Neural progenitor cell (in vitro differentiated cells): ENCODE results near the gene PDZD4. TPM values are rescaled to one million over a fixed set of nuclear protein-coding genes. Genes with fewer than 3 reads are reported as not detected.

ENCODE experiments used
- DNase-seq: peaks from one replicate; pipeline ENCODE4 v3.0.0-alpha.2; 2016; ENCODE audit warnings: low spot score
- H2AFZ ChIP-seq: fragments of 200-600 bp; sonication (generic); replicated peaks from 2 replicates; pipeline ENCODE4 v1.6.1; 2016; ENCODE audit warnings: antibody characterized with exemption
- H3F3A ChIP-seq: fragments of 200-600 bp; sonication (generic); 2 replicates; pipeline ENCODE4 v1.6.1; 2016; ENCODE audit warnings: antibody characterized with exemption, low read depth
- H3K27ac ChIP-seq: fragments of 200-600 bp; sonication (generic); 2 replicates; pipeline ENCODE4 v1.5.1; 2016; ENCODE audit warnings: mild to moderate bottlenecking
- H3K27me3 ChIP-seq: fragments of 200-600 bp; sonication (generic); 2 replicates; pipeline ENCODE4 v1.6.1; 2016; ENCODE audit warnings: mild to moderate bottlenecking, moderate library complexity
- H3K36me3 ChIP-seq: fragments of 200-600 bp; sonication (generic); 2 replicates; pipeline ENCODE4 v1.5.1; 2016
- H3K4me1 ChIP-seq: fragments of 200-600 bp; sonication (generic); 2 replicates; pipeline ENCODE4 v1.6.1; 2016; ENCODE audit warnings: mixed run types
- H3K4me2 ChIP-seq: fragments of 200-600 bp; sonication (generic); 2 replicates; pipeline ENCODE4 v1.6.1; 2016
- H3K4me3 ChIP-seq: fragments of 200-600 bp; sonication (generic); 2 replicates; pipeline ENCODE4 v1.5.1; 2016
- H3K79me2 ChIP-seq: fragments of 200-600 bp; sonication (generic); 2 replicates; pipeline ENCODE4 v1.6.1; 2016; ENCODE audit warnings: low read depth
- H3K9ac ChIP-seq: fragments of 200-600 bp; sonication (generic); 2 replicates; pipeline ENCODE4 v1.6.1; 2016
- H3K9me3 ChIP-seq: fragments of 200-600 bp; sonication (generic); 2 replicates; pipeline ENCODE4 v1.5.1; 2016; ENCODE audit warnings: low read depth
- H4K20me1 ChIP-seq: fragments of 200-600 bp; sonication (generic); 2 replicates; pipeline ENCODE4 v1.6.1; 2016; ENCODE audit warnings: low read depth
- H3K27ac Mint-ChIP-seq: 3 replicates; pipeline ENCODE4 v1.8.0; 2021; ENCODE audit warnings: mixed read lengths
- H3K27me3 Mint-ChIP-seq: 2 replicates; pipeline ENCODE4 v1.8.0; 2022; ENCODE audit warnings: low read depth, mild to moderate bottlenecking, inconsistent platforms, moderate library complexity, mixed read lengths; ENCODE audit not compliant: insufficient read depth
- H3K36me3 Mint-ChIP-seq: 3 replicates; pipeline ENCODE4 v1.8.0; 2021; ENCODE audit warnings: mixed read lengths
- H3K4me1 Mint-ChIP-seq: 3 replicates; pipeline ENCODE4 v1.8.0; 2021; ENCODE audit warnings: mixed read lengths
- H3K4me3 Mint-ChIP-seq: 3 replicates; pipeline ENCODE4 v1.8.0; 2021; ENCODE audit warnings: mild to moderate bottlenecking, moderate library complexity, mixed read lengths
- H3K9me3 Mint-ChIP-seq: 3 replicates; pipeline ENCODE4 v1.8.0; 2020; ENCODE audit warnings: mixed read lengths
- CTCF ChIP-seq: fragments of 200-600 bp; sonication (generic); IDR thresholded peaks from 2 replicates; pipeline ENCODE4 v1.5.1; 2017; ENCODE audit warnings: antibody characterized with exemption, mild to moderate bottlenecking
- EZH2 ChIP-seq: fragments of 200-600 bp; sonication (generic); IDR thresholded peaks from 2 replicates; pipeline ENCODE4 v1.6.1; 2017; ENCODE audit warnings: antibody characterized with exemption, mild to moderate bottlenecking, moderate library complexity
- EZH2phosphoT487 ChIP-seq: fragments of 200-600 bp; sonication (generic); IDR thresholded peaks from 2 replicates; pipeline ENCODE4 v1.6.1; 2017; ENCODE audit warnings: antibody characterized with exemption
- total RNA-seq: library from RNA; depleted of rRNA; stranded (reverse); fragments of >200 nt; gene quantifications from 2 replicates; pipeline ENCODE4 v1.2.3, GENCODE V29; 2015; ENCODE audit warnings: low replicate concordance

PDZD4 gene
- total RNA-seq, 1 donor from 2014 or later = 1.9 TPM

- Histone ChIP-seq H3K4me2 (no peak overlapping the region), H3F3A (no peaks in the 10 kb centered on the region), H4K20me1 (no peaks in the 10 kb centered on the region), H3K36me3 (no peaks in the 10 kb centered on the region), H3K27ac (no peak overlapping the region), H3K4me1 (peaks cover 6% of the 10 kb centered on the region), H3K27me3 (peaks cover 4% of the 10 kb centered on the region), H2AFZ (no peak overlapping the region), H3K9ac (no peak overlapping the region), H3K9me3 (no peaks in the 10 kb centered on the region), H3K4me3 (no peak overlapping the region), H3K79me2 (no peaks in the 10 kb centered on the region)
- H3K4me3 Mint-ChIP-seq = no peak overlapping the region
- H3K36me3 Mint-ChIP-seq = peaks cover 2% of the 10 kb centered on the region
- H3K27ac Mint-ChIP-seq = no peak overlapping the region
- peaks cover 19% of the 10 kb centered on the region for H3K9me3 Mint-ChIP-seq
- DNase-seq = no peak
- peaks cover 12% of the 10 kb centered on the region for H3K27me3 Mint-ChIP-seq
- TF ChIP-seq CTCF (no peak), EZH2 (no peak), EZH2phosphoT487 (no peak)
- peaks cover 18% of the 10 kb centered on the region for H3K4me1 Mint-ChIP-seq
Observed at GRCh38 chrX:153867139-153867538, 36.8 kb upstream of the PDZD4 start.

GRCh38 chrX:153866302-153867019 is 36.1 kb upstream of the PDZD4 start:
- DNase-seq = no peak
- Histone ChIP-seq H3K9me3 (no peaks in the 10 kb centered on the region), H3K79me2 (no peaks in the 10 kb centered on the region), H4K20me1 (no peaks in the 10 kb centered on the region), H3K27me3 (peaks cover 4% of the 10 kb centered on the region), H2AFZ (no peak overlapping the region), H3K4me1 (peaks cover 6% of the 10 kb centered on the region), H3K4me2 (no peak overlapping the region), H3F3A (no peaks in the 10 kb centered on the region), H3K36me3 (no peaks in the 10 kb centered on the region), H3K4me3 (no peak overlapping the region), H3K27ac (no peak overlapping the region), H3K9ac (no peak overlapping the region)
- H3K36me3 Mint-ChIP-seq = peaks cover 2% of the 10 kb centered on the region
- no peak overlapping the region for H3K27ac Mint-ChIP-seq
- H3K9me3 Mint-ChIP-seq = peaks cover 20% of the 10 kb centered on the region
- no peak overlapping the region for H3K4me3 Mint-ChIP-seq
- TF ChIP-seq CTCF = no peak
- TF ChIP-seq EZH2phosphoT487 = no peak
- no peak for TF ChIP-seq EZH2
- H3K4me1 Mint-ChIP-seq = peaks cover 16% of the 10 kb centered on the region
- H3K27me3 Mint-ChIP-seq = peaks cover 11% of the 10 kb centered on the region

- no peak overlapping the region for H2AFZ ChIP-seq
- no peak overlapping the region for H3K9ac ChIP-seq
- no peak overlapping the region for H3K4me3 ChIP-seq
- Mint-ChIP-seq H3K9me3 (peaks cover 23% of the 10 kb centered on the region), H3K4me3 (peak overlapping the region; percentile 21), H3K27ac (peak overlapping the region; percentile 72), H3K27me3 (peaks cover 8% of the 10 kb centered on the region), H3K36me3 (peaks cover 2% of the 10 kb centered on the region), H3K4me1 (peaks cover 14% of the 10 kb centered on the region)
- H3K27ac ChIP-seq = no peak overlapping the region
- TF ChIP-seq EZH2 (no peak), CTCF (no peak), EZH2phosphoT487 (no peak)
- H3K4me2 ChIP-seq = no peak overlapping the region
- peaks cover 4% of the 10 kb centered on the region for H3K27me3 ChIP-seq
- H3K36me3 ChIP-seq = no peaks in the 10 kb centered on the region
- DNase-seq = no peak
- peaks cover 6% of the 10 kb centered on the region for H3K4me1 ChIP-seq
- H3K79me2 ChIP-seq = no peaks in the 10 kb centered on the region
- no peaks in the 10 kb centered on the region for H3K9me3 ChIP-seq
- no peaks in the 10 kb centered on the region for H3F3A ChIP-seq
- H4K20me1 ChIP-seq = no peaks in the 10 kb centered on the region
Observed at GRCh38 chrX:153865685-153866084, 35.3 kb upstream of the PDZD4 start.
